Measurements from ENCODE around the gene WDFY4. TPM values are rescaled to one million over a fixed set of nuclear protein-coding genes. Genes with fewer than 3 reads are reported as not detected.

WDFY4 gene
- total RNA-seq, 1 donor from 2014 or later = 0.94 TPM

GRCh38 chr10:48883701-48884100 is 199.0 kb downstream of the WDFY4 start:
- DNase-seq = no peak

GRCh38 chr10:48884179-48885045 is 199.7 kb downstream of the WDFY4 start:
- DNase-seq = no peak

GRCh38 chr10:48885376-48885775 is 200.7 kb downstream of the WDFY4 start:
- no peak for DNase-seq

- no peak for DNase-seq
Observed at GRCh38 chr10:48887982-48888381, 203.3 kb downstream of the WDFY4 start.

- no peak for DNase-seq
Observed at GRCh38 chr10:48890888-48891850, 206.5 kb downstream of the WDFY4 start.

GRCh38 chr10:48894911-48895802 is 210.5 kb downstream of the WDFY4 start:
- DNase-seq = no peak

- no peak for DNase-seq
Observed at GRCh38 chr10:48895803-48896195, 211.1 kb downstream of the WDFY4 start.

- DNase-seq = no peak
Observed at GRCh38 chr10:48896756-48897440, 212.2 kb downstream of the WDFY4 start.

- DNase-seq = no peak
Observed at GRCh38 chr10:48897441-48897790, 212.7 kb downstream of the WDFY4 start.

- DNase-seq = no peak
Observed at GRCh38 chr10:48898426-48898825, 213.8 kb downstream of the WDFY4 start.

- no peak for DNase-seq
Observed at GRCh38 chr10:48899781-48900180, 215.1 kb downstream of the WDFY4 start.

- DNase-seq = no peak
Observed at GRCh38 chr10:48900371-48900801, 215.7 kb downstream of the WDFY4 start.

- DNase-seq = no peak
Observed at GRCh38 chr10:48901319-48901718, 216.6 kb downstream of the WDFY4 start.

- DNase-seq = no peak
Observed at GRCh38 chr10:48902096-48902495, 217.4 kb downstream of the WDFY4 start.

GRCh38 chr10:48903151-48903550 is 218.5 kb downstream of the WDFY4 start:
- no peak for DNase-seq

GRCh38 chr10:48904861-48905260 is 220.2 kb downstream of the WDFY4 start:
- no peak for DNase-seq

- no peak for DNase-seq
Observed at GRCh38 chr10:48905311-48905710, 220.6 kb downstream of the WDFY4 start.

- DNase-seq = no peak
Observed at GRCh38 chr10:48906841-48907240, 222.2 kb downstream of the WDFY4 start.

GRCh38 chr10:48907730-48908129 is 223.1 kb downstream of the WDFY4 start:
- no peak for DNase-seq

GRCh38 chr10:48910548-48910947 is 225.9 kb downstream of the WDFY4 start:
- DNase-seq = no peak

- no peak for DNase-seq
Observed at GRCh38 chr10:48913674-48914073, 229.0 kb downstream of the WDFY4 start.

- no peak for DNase-seq
Observed at GRCh38 chr10:48923748-48924147, 239.1 kb downstream of the WDFY4 start.

Data from occipital lobe (tissue), 2 donors.